Ramos (cell line): ENCODE measurements around the gene FAM72D.
"Not testable (repeated sequence)": the region's sequence is repeated elsewhere in the genome, so short reads cannot be mapped to it uniquely, and the experiment has no call there.

ENCODE experiments used
- in situ Hi-C: fragments of 300-500 bp; cut with MboI; formaldehyde crosslinking; loops from one replicate; pipeline ENCODE4 v1.14.3; 2022; ENCODE audit warnings: low sequenced_read_pairs; ENCODE audit not compliant: unreplicated experiment

The FAM72D gene

DNA sequence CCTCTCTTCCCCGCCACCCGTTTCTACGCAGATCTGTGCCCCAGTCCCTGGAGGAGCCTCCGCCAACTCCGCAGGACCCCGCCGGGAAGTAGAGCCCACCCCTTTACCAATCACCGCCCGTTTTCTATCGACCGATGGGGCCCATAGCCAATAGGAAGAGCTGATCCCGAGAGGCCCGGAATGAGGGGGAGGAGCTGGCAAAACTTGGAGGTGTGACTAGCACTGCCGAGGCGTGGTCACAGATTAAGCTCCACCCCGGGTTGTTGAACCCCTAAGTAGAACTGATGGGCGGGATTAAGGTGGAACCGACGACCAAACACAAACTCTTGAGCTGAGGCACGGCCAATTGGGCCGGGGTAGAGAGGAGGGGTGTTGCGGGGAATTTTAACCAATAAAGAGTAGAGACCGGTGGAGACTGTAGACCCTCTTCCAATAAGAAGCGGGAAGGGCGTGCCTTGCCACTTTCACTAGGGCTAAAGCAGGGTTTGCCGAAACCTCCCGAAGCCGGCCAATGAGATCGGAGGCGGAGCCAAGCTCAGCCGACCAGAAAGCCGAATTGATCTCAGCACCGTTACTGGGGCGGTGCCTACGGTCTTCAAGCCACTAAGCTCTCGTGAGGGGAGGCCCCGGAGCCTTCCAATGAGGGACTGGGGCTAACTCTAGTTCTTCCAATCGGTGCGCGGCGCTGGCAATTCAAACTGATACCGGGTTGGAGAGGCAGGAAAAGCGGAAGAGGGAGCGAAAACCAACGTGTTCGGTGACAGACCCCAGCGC is at the start of gene FAM72D, which contains the start of gene SRGAP2B:
Gene FAM72D (plus strand): TSS at position 691 of the 774 bp plus-strand sequence. CDS start 874 bp downstream, outside the sequence.
Gene SRGAP2B (minus strand): TSS at position 45 of the 774 bp plus-strand sequence. CDS start 2,427 bp downstream, outside the sequence.
- in situ Hi-C loops = not testable (repeated sequence)

DNA sequence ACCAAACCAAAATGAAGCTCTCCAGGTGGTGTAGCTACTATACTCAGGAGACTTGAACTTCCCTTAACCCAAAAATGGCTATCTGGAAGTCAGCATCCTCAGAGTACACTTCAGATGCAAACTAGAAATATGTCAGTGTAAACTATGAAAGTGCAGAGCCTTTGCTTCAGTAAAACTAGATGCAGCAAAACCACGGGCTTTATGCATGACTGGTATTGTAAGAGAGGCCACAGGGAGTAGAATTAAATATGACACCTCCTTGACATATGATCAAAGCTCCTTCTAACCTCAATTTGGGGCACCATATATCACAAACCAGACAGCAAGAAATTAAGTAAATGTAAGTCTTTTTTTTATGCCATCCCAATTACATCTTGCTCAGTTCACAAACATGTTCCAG is 48.2 kb upstream of the FAM72D start:
- in situ Hi-C loops = not testable (repeated sequence)

DNA sequence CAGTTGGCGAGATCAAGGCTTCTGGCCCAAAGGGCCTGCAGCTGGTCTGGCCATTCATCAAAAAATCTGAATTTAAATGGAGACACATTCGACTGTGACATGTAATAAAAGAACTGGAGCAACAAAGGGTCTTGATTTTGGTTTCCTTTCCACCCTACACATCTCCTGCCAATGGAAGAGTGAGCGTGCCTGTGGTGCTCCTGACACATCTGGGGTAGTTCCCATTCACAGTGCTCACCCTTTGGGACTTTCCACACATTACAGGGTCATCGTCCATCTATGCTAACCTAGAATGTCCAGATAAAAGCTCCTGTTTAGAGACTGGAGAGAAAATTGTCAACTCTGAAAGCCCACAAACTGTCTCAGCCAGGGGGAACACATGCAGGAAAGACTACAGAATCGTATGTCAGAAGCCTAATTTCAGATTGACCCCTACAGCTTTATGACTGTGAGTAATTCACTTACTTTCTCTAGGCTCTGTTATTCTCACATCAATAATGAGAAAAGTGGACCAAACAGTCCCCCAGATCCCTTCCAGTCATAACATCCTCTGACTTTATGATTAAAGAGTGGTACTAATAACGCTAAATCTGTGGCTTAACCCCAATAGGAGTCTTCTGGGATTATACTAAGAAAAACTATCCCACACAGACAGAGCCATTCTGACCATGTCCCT is 47.5 kb upstream of the FAM72D start:
- in situ Hi-C loops = not testable (repeated sequence)

DNA sequence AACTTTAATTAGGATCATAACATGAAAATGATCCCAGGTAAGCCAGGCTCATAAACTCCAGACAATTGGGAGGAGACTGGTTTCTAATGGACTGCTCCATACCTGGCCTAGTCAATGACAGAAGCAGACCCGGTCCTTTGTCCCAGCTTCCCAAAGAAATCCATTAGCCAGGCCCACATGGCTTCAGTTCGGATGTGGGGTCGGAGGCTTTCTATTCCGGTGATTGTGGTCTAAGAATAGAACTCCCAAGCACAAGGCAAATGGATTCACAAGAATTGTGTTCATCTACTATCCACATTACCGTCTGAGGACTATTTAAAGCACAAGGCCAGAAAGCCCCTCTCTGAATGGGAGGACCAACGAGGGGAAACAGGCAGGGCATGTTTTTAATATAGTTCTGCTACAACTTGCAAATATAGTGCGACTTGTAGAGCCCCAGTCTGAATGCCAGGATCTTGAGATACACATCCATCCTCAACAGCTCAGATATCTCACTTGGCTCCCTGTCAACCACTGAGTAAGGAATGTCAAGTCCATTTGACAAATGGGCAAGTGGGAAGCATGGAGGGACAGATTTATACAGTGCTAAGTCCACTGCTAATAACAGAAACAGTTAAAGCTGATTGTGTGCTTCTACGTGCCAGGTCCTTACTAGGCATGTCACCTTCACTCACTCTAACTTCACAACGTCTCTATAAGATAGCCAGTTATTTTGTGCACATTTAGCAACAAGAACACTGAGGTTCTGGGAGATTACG is 43.6 kb upstream of the FAM72D start:
- in situ Hi-C loops = not testable (repeated sequence)

DNA sequence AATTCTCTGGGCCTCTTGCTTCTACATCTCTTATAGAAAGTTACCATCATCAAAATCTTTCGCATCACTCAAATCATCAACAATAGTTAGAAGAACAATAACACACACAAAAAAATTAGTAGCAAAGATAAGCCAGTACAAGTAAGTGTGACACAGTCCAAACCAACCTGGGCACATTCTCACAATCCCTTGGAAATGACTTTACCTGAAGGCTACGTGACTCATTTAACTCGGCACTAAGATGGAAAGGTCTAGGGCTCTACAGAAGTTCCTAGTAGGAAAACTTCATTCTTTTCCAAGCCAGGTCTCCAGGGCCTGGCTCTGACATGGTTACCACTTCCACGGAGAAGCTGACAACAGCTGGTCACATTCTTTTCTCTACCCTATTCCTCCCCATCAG is 42.3 kb upstream of the FAM72D start:
- in situ Hi-C loops = not testable (repeated sequence)

DNA sequence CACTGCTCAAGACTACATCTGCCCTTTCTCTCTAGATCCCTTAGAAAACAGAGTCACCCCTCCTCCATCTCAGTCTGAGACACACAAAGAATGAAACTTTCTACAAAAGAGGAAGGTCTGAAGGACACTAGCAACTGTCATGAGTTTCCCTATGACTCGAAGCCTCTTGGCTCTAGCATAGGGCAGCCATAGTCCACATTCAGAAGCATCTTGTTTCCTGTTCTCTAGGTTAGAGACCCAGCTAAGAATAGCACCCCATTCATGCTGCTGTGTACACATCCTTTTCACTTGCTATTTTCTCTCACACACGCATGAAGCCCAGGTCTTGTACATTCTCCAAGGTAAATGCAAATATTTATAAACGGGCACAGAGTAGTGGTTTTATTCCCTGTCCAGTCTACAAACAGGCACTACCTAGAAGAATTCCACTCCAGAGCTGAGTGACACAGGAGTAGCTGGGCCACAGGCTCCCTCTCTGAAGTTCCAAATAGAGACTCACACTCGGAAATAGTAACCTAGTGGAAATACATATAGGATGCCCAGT is 40.5 kb upstream of the FAM72D start:
- in situ Hi-C loops = not testable (repeated sequence)

DNA sequence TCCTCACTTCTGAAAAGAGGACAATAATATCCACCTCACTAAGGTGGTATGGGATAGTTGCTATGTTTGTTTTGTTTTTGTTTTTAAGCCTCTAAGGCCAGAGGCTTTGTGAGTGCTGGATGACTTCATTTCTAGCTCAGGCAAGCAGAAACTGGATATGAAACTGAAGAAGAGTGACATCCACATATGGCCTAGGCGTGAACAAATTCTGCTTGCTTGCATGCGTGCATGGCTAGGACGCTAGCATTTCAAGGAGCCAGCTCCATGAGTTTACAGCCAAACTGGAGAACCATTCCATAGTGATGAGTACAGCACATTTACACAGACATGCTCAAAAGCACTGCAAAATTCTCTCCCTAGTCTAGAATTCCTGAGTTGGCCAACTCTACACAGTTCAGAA is 37.6 kb upstream of the FAM72D start:
- in situ Hi-C loops = not testable (repeated sequence)

DNA sequence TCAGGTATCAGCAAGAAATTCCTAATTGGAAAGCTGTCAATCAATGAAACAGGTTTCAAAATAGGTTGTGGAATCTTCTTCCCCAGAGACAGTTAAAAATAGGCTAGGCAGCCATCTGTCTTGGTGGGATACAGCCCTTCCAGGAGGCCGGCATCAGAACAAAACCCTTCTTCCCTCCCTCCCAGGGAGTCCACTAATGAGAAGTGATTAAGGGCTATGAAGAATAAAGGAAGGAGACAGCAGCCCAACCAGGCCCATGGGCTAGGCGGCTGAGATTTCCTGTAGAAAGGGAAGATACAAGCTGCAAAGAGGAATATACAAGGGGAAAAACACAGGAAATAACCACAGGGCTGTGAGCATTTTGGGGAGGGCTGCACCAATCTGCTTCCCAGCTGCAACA is 32.5 kb upstream of the FAM72D start:
- in situ Hi-C loops = not testable (repeated sequence)

DNA sequence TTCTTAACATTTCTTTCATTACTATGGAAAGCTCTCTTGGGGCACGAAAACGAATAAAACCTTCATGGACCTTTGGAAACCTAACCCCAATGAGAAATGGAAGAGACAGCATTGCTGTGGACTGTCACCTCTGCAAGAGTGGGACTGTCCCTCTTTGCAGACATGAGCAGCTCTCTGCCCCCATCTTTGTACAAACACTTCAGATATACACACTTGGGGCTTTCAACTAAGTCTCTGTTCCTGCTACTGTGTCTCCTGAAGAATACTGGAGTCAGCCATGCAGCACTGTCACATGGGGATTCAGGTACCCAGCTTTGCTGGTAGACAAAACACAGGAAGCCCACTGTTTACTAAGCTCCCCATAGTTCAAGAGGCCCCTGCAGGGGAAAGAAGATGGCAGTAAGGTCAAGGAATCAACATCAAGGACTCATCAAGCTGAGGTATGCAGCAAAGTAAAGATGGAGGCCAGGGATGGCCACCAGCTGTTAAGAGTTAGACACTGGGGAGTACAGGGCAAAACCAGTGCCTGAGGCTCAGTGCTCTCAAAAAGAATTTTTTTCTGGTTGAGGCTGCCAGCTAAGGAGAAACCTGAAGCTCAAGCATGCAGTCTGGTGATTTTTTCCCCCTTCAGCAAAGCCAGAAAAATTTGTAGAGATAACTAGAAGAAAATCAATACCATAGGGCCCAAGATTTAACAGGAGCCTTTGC is 31.7 kb upstream of the FAM72D start:
- in situ Hi-C loops = not testable (repeated sequence)

DNA sequence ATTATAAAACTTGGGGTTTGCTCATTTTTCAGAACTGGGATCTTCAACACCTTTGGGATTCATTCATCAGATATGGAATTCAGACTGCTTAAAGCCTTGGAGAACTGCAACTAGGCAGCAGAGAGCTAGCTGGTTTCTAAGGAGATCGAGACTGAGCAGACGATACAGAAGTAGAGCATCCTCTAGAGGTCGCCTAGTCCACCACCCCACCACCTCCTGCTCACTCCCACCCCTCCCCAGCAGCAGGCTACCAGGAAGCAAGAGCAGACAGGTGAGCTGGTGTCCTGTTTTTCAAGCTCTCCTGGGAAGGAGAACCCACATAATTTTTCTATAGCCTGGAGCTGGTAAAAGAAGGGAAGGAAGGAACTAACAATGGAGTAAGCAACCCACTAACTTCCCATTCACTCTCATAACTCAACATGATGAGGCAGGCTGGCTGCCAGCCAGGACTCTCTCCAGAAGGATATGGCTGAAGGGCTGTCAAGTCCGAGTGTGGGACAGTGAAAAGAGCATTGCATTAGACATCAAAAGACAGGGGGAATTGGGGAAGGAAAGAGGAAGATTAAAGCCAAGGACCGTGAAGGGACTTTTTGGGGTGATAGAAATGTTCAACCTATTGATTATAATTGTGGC is 30.5 kb upstream of the FAM72D start:
- in situ Hi-C loops = not testable (repeated sequence)

DNA sequence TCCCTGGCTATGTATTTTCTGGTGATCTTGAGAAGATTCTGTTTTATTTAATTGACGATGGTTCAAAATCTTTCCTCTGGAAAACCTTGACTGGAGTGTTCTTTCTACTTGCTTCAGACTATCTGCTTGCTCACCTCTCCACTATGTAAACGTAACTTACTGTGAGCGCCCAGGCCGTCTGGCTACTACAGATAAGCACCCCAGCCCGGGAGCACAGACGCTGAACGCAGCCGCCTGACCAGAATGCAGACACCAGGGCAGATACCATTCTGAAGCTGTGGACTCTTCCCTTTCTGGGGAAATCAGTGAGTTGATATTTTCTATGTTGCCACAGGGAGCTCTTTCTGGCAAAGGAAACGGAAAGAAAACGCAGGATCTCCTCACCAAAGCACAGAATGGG is 29.3 kb upstream of the FAM72D start:
- in situ Hi-C loops = not testable (repeated sequence)

DNA sequence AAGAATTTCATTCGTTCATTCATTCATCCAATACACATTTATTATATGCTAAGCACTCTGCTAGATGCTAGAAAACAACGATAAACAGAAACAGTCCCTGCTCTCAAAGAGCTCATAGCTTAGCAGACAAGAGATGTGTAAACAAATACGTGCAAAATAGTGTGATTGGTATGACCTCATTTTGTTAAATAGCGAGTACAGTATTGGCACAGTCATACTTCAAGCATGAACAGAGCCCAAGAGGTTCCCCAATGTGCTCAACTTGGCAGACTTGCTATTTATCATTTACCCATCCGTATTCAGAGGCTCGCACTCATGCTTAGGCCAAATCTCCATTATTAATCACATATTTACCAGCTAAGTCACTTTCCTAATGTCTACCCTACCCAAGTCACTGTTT is 24.2 kb upstream of the FAM72D start:
- in situ Hi-C loops = not testable (repeated sequence)

DNA sequence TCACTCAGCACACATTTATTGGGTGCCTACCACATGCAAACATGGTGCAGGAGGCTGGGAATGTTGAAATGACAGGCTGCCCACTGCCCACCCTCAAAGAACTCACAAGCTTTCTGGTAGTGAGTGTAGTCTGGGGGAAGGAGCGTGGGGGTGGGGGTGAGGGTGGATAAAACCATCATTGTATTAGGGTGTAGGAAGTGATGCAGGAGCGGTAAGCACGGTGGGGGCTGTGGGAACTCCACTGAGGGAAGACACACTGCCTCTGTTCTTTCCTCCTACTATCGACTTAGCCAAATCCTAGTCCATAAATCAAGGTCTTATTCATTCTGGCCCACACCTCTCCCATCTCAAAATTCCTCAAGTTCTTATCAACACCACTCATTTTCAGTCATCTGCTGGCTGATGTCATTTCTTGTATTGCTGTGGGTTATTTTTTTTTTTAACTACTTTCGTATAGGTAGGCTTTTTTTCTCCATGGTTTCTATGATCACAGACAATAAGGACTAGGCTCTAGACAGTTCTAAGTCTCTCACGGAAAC is 21.7 kb upstream of the FAM72D start:
- in situ Hi-C loops = not testable (repeated sequence)

DNA sequence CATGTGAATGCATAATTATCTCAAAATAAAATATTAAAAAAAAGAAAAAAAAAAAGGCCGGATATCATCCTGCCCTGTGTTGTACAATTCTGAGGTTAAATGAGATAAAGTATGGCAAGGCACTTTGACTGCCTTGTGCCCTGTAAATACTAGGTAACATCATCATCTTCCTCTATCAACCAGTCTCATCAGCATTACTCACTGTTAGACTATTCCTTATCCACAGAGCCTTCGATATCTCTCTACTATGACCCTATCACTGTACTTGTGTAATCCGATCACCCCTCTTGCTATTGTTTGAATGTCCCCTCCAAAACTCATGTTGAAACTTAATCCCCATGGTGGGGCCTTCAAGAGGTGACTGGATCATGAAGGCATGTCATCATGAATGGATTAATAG is 18.9 kb upstream of the FAM72D start:
- in situ Hi-C loops = not testable (repeated sequence)

DNA sequence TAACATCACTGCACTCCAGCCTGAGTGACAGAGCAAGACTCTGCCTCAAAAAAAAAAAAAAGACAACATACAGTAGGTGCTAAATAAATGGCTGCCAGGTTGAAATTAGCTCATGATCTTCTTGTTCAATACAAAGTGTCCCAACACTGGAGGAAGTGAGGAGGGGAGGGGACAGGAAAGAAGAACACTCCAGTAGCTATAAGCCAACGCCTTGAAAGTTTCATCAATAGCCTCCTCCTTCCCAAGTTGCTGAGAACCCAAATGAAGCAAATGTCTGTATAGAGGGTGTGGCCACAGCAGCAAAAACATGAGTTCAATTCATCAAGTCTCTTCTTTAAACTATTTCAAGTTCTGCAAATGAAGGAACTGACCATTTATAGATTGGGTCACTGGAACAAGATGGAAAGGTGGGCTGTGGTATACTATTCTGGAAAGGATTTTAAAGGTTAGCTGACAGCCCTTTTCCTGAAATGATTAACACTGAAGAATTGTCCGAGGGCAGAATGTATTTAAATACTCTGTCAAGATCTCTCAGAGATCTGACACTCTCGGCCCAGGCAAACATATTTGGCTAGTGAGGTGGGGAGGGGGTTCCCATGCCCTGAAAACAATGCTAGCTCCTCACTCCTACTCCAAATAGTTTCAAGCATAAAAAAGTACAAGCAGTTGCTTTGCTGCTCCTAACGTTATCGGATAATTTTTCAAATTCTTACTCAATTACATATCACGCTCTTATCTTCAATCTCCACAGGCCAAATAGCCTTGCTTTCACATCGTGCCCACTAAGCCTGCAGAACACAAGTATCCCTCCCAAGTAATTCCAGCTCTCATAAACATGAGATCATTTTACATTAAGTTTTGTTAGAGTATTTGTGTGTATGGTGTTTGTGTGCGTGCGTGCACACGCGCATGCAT is 17.6 kb upstream of the FAM72D start:
- in situ Hi-C loops = not testable (repeated sequence)

DNA sequence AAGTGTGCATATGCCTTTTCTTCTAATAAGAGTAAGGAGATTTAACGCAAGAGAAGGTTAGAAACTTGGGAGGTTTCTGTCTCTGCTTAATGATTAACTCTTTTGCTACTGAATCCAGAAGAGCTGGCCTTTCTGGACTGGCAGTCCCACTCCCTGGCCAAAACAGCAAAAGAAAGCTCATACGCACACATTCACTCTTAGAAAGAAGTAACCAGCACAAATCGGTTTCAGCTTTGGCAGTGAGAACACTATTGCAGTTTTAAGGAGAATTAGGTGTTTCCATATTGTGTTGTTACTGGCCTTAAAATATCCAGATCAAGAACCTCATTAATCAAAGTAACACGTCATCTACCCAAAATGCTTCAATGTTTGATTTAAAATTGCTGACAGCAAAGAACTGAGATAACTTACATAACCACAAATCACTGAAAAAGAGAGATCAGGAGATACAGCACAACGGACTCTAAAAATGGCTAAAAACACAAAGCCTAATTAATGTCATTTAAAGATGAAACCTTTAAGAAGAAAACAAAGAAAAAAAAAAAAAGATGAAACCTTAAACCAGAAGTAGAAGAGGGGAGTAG is 16.9 kb upstream of the FAM72D start:
- in situ Hi-C loops = not testable (repeated sequence)

DNA sequence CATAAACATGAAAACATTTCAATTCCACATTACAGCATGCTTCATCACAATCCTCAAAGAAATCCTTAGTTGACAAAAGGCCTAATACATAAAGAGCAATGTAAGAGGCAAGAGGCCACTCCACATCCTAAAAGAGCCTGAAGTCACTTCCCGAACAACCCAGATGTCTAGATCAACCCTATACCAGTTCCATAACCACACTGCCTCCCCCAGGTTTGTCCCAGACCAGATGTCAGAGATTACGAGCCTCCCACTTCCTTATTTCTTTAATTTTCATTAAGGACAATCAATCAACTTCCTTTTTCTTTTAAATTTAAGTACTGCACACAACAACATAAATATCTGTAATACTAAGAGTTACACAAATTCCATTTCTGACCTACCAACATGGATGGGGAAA is 16.0 kb upstream of the FAM72D start:
- in situ Hi-C loops = not testable (repeated sequence)

DNA sequence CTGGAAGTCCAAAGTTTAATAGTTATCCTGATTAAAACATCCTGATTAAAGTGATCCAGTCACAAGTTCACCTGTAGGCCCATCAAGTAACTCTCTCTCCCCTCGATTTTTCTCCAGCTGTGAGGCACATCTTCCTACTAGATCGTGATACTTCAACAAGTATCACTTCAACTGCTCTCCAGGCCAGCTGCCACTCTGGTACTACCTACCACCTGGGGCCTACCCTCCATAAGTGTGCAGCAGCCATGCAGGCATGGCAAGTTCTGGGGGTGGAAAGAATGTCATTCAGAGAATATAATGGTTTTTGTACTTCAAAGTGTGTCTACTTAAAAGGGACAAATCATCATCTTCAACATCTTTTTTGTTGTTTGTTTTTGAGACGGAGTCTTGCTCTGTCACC is 15.6 kb upstream of the FAM72D start:
- in situ Hi-C loops = not testable (repeated sequence)
